Measurements from ENCODE around the gene COL6A5. TPM values are rescaled to one million over a fixed set of nuclear protein-coding genes. Genes with fewer than 3 reads are reported as not detected.
"Not testable (repeated sequence)": the region's sequence is repeated elsewhere in the genome, so short reads cannot be mapped to it uniquely, and the experiment has no call there.

The COL6A5 gene
- total and polyA plus RNA-seq, 10 of the 15 experiments (the other 5 are each of a cell fraction or from before 2014, with no cell fraction given), result 0.04 to 0.11 TPM; not detected in 8

GRCh38 chr3:130448155-130448554 lies 102.7 kb downstream of the COL6A5 start:
- H3K4me1 ChIP-seq (ENCODE audit: control insufficient read depth, insufficient read depth, low read length); FAIRE-seq; H3K9me3 ChIP-seq (replicated peaks; ENCODE audit: control insufficient read depth, insufficient read depth, low read length); POLR2A ChIA-PET; H3K27ac ChIP-seq (ENCODE audit: control insufficient read depth, insufficient read depth); H4K20me1 ChIP-seq (ENCODE audit: control insufficient read depth, insufficient read depth); RAD21 ChIA-PET (ENCODE audit: unreplicated experiment); H3K27me3 ChIP-seq (replicated peaks in 1 of 2; ENCODE audit: control insufficient read depth in 2 of 2, insufficient read depth in 2 of 2, low read length in 1 of 2); DNase-seq (ENCODE audit: low read depth, low spot score); CTCF ChIA-PET; H3K4me3 ChIP-seq; ATAC-seq; in situ Hi-C loops (cut with MboI); H3K4me2 ChIP-seq (ENCODE audit: control insufficient read depth, insufficient read depth); BruUV-seq (replicated peaks); H3K9ac ChIP-seq (ENCODE audit: control insufficient read depth, insufficient read depth, low read length); H3K36me3 ChIP-seq (ENCODE audit: control insufficient read depth in 2 of 2, insufficient read depth in 2 of 2, low read length in 1 of 2); H2AFZ ChIP-seq (ENCODE audit: control insufficient read depth, low read depth, low read length); SMC1A ChIA-PET (ENCODE audit: uncharacterized antibody, unreplicated experiment); H3K79me2 ChIP-seq (ENCODE audit: control insufficient read depth, insufficient read depth, low read length); intact Hi-C loops (cut with micrococcal nuclease; ENCODE audit: unreplicated experiment): not testable (repeated sequence)
- WGBS (ENCODE audit: insufficient coverage, insufficient replicate concordance, low lambda C conversion rate, missing lambda C conversion rate), result 18% methylated on average over 8 of the region's 8 CpGs

GRCh38 chr3:130456540-130456939 lies 111.1 kb downstream of the COL6A5 start:
- SMC1A ChIA-PET (ENCODE audit: uncharacterized antibody, unreplicated experiment), result no interaction called here
- H3K36me3 ChIP-seq (ENCODE audit: control insufficient read depth in 2 of 2, insufficient read depth in 2 of 2, low read length in 1 of 2), result no peaks in the 10 kb centered on the region
- ATAC-seq (no peak), FAIRE-seq (no peak), DNase-seq (ENCODE audit: low read depth, low spot score) (no peak)
- RAD21 ChIA-PET (ENCODE audit: unreplicated experiment), result no interaction called here
- CTCF ChIA-PET, result no interaction called here
- no peak overlapping the region for H3K4me3 ChIP-seq
- POLR2A ChIA-PET, result no interaction called here
- H3K9ac ChIP-seq (ENCODE audit: control insufficient read depth, insufficient read depth, low read length), result no peak overlapping the region
- H2AFZ ChIP-seq (ENCODE audit: control insufficient read depth, low read depth, low read length), result no peak overlapping the region
- in situ Hi-C loops (cut with MboI), result no loop called here
- no peaks in the 10 kb centered on the region for H3K4me1 ChIP-seq (ENCODE audit: control insufficient read depth, insufficient read depth, low read length)
- H3K27me3 ChIP-seq (replicated peaks in 1 of 2; ENCODE audit: control insufficient read depth in 2 of 2, insufficient read depth in 2 of 2, low read length in 1 of 2), result no peaks in the 10 kb centered on the region
- no peaks in the 10 kb centered on the region for H3K9me3 ChIP-seq (replicated peaks; ENCODE audit: control insufficient read depth, insufficient read depth, low read length)
- BruUV-seq (replicated peaks), result no TSS peak
- no peak overlapping the region for H3K27ac ChIP-seq (ENCODE audit: control insufficient read depth, insufficient read depth)
- 0% methylated on average over 1 of the region's 1 CpG for WGBS (ENCODE audit: insufficient coverage, insufficient replicate concordance, low lambda C conversion rate, missing lambda C conversion rate)
- TF ChIP-seq SRF (IDR thresholded peaks at IDR 0.05; ENCODE audit: low read depth in 2 of 2, low read length in 2 of 2) (no peak), MAX (IDR thresholded peaks at IDR 0.05; ENCODE audit: low read depth, low read length) (no peak), NFYA (IDR thresholded peaks at IDR 0.05; ENCODE audit: borderline replicate concordance, low read depth, low read length) (no peak), ZBTB11 (CRISPR knock-in tag; IDR thresholded peaks at IDR 0.05) (no peak), SREBF2 (IDR thresholded peaks at IDR 0.05; ENCODE audit: low read length) (no peak), POU2F2 (IDR thresholded peaks at IDR 0.05; ENCODE audit: borderline replicate concordance, low read depth, low read length) (no peak), NKRF (conservative IDR thresholded peaks at IDR 0.05) (no peak), CBX5 (IDR thresholded peaks at IDR 0.05; ENCODE audit: low read depth) (no peak), NBN (IDR thresholded peaks at IDR 0.05) (no peak), SP1 (IDR thresholded peaks at IDR 0.05; ENCODE audit: low read depth, low read length) (no peak), MXI1 (IDR thresholded peaks at IDR 0.05; ENCODE audit: low read depth, low read length) (no peak), ETV6 (conservative IDR thresholded peaks at IDR 0.05 in 1 of 2, IDR thresholded peaks at IDR 0.05 in 1 of 2; ENCODE audit: borderline replicate concordance in 1 of 2, low read depth in 1 of 2) (no peak), POLR2AphosphoS5 (IDR thresholded peaks at IDR 0.05; ENCODE audit: low read length) (no peak)
- H3K4me2 ChIP-seq (ENCODE audit: control insufficient read depth, insufficient read depth), result no peak overlapping the region
- H3K79me2 ChIP-seq (ENCODE audit: control insufficient read depth, insufficient read depth, low read length), result no peaks in the 10 kb centered on the region
- intact Hi-C loops (cut with micrococcal nuclease; ENCODE audit: unreplicated experiment), result no loop called here
- H4K20me1 ChIP-seq (ENCODE audit: control insufficient read depth, insufficient read depth), result no peaks in the 10 kb centered on the region

Measured in GM12878 (cell line).